Subcutaneous abdominal adipose tissue (tissue), 5 donors: ENCODE results near the gene SCN7A.
"Not testable (repeated sequence)": the region's sequence is repeated elsewhere in the genome, so short reads cannot be mapped to it uniquely, and the experiment has no call there.

ENCODE experiments used
- H3K27ac ChIP-seq: one replicate; pipeline ENCODE4 v1.7.0; 2013; ENCODE audit warnings: low read depth, mild to moderate bottlenecking, inconsistent platforms, low read length, moderate library complexity
- H3K27me3 ChIP-seq, 5 donors: one replicate each; pipeline ENCODE4 v1.7.0; 2013; ENCODE audit warnings: low read length in 5 of 5, inconsistent platforms in 1 of 5; ENCODE audit not compliant: control insufficient read depth in 5 of 5, insufficient read depth in 4 of 5
- H3K36me3 ChIP-seq, 5 donors: one replicate each; pipeline ENCODE4 v1.7.0; 2013; ENCODE audit warnings: low read length in 5 of 5; ENCODE audit not compliant: control insufficient read depth in 5 of 5, insufficient read depth in 5 of 5
- H3K4me1 ChIP-seq, 5 donors: one replicate each; pipeline ENCODE4 v1.7.0; 2013; ENCODE audit warnings: low read length in 5 of 5, mild to moderate bottlenecking in 3 of 5, moderate library complexity in 1 of 5; ENCODE audit not compliant: control insufficient read depth in 5 of 5, insufficient read depth in 5 of 5
- H3K4me3 ChIP-seq, 5 donors: one replicate each; pipeline ENCODE4 v1.7.0; 2013; ENCODE audit warnings: low read length in 5 of 5, low read depth in 1 of 5
- H3K9ac ChIP-seq, 5 donors: one replicate each; pipeline ENCODE4 v1.7.0; 2013; ENCODE audit warnings: low read length in 5 of 5, mild to moderate bottlenecking in 4 of 5, moderate library complexity in 3 of 5
- H3K9me3 ChIP-seq, 5 donors: one replicate each; pipeline ENCODE4 v1.7.0; 2013; ENCODE audit warnings: low read length in 5 of 5; ENCODE audit not compliant: control insufficient read depth in 5 of 5
- donor health status: healthy.
- donor health status: healthy.
- donor health status: healthy.
- donor health status: healthy.
- donor health status: healthy.

The SCN7A gene

GRCh38 chr2:166364476-166365161, 129.4 kb downstream of the SCN7A start:
- H3K4me1 ChIP-seq = no peaks in the 10 kb centered on the region
- no peaks in the 10 kb centered on the region for H3K9me3 ChIP-seq
- no peaks in the 10 kb centered on the region for H3K27me3 ChIP-seq
- H3K9ac ChIP-seq = no peak overlapping the region
- no peak overlapping the region for H3K27ac ChIP-seq
- no peak overlapping the region for H3K4me3 ChIP-seq
- H3K36me3 ChIP-seq = no peaks in the 10 kb centered on the region

- H3K27ac ChIP-seq = no peak overlapping the region
- no peak overlapping the region for H3K4me3 ChIP-seq
- H3K9me3 ChIP-seq = no peaks in the 10 kb centered on the region
- H3K27me3 ChIP-seq = no peaks in the 10 kb centered on the region
- no peaks in the 10 kb centered on the region for H3K4me1 ChIP-seq
- no peaks in the 10 kb centered on the region for H3K36me3 ChIP-seq
- H3K9ac ChIP-seq = no peak overlapping the region
These were observed 132.5 kb downstream of the SCN7A start for GRCh38 chr2:166361351-166362153.

GRCh38 chr2:166360906-166361305, 133.1 kb downstream of the SCN7A start:
- no peak overlapping the region for H3K9ac ChIP-seq
- H3K9me3 ChIP-seq = no peaks in the 10 kb centered on the region
- no peaks in the 10 kb centered on the region for H3K36me3 ChIP-seq
- H3K27me3 ChIP-seq = no peaks in the 10 kb centered on the region
- H3K4me3 ChIP-seq = no peak overlapping the region
- no peaks in the 10 kb centered on the region for H3K4me1 ChIP-seq
- H3K27ac ChIP-seq = no peak overlapping the region

DNA sequence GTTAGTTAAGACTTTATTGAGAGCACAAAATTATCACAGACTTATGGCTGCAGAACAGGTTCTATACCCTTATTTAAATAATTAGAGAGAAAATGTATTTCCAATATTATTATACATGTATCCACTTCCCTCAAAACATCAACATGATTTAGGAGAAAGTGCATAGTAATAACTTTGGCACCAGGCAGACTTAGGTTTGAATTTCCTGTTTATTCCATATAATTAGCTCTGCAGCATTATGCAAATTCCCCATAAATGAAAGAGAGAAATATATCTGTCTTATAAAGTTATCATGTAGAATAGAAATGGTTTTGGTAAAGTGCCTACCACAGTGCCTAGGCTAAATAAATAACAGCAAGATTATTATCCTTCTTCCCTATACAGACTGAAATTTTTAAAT, 133.6 kb downstream of the SCN7A start:
- no peak overlapping the region for H3K27ac ChIP-seq
- H3K27me3 ChIP-seq = no peaks in the 10 kb centered on the region
- H3K4me3 ChIP-seq = no peak overlapping the region
- H3K9me3 ChIP-seq = no peaks in the 10 kb centered on the region
- H3K9ac ChIP-seq = no peak overlapping the region
- H3K36me3 ChIP-seq = no peaks in the 10 kb centered on the region
- no peaks in the 10 kb centered on the region for H3K4me1 ChIP-seq

- H3K9ac ChIP-seq, H3K4me1 ChIP-seq, H3K36me3 ChIP-seq, H3K27ac ChIP-seq, H3K27me3 ChIP-seq, H3K9me3 ChIP-seq, H3K4me3 ChIP-seq: not testable (repeated sequence)
These were observed 136.1 kb downstream of the SCN7A start for GRCh38 chr2:166357950-166358321.

GRCh38 chr2:166357068-166357949, 136.7 kb downstream of the SCN7A start:
- no peak overlapping the region for H3K4me3 ChIP-seq

More at GRCh38 chr2:166357068-166357949, 136.7 kb downstream of the SCN7A start:
- Histone ChIP-seq H3K27ac (no peak overlapping the region), H3K9me3 (no peaks in the 10 kb centered on the region), H3K9ac (no peak overlapping the region), H3K36me3 (no peaks in the 10 kb centered on the region), H3K27me3 (no peaks in the 10 kb centered on the region), H3K4me1 (no peaks in the 10 kb centered on the region)
